Suprapubic skin (tissue), 4 donors: ENCODE data around the gene MYO1A.

Experiments used
- CTCF ChIP-seq, 2 donors: fragments of 200-600 bp in 1 of 2; fragments of 450-650 bp in 1 of 2; sonication (generic) in 1 of 2; IDR thresholded peaks; one replicate each; pipeline ENCODE4 v1.5.1; 2016 to 2019; ENCODE audit warnings: antibody characterized with exemption in 2 of 2, mild to moderate bottlenecking in 1 of 2, moderate library complexity in 1 of 2
- EP300 ChIP-seq: sonication (generic); formaldehyde crosslinking; IDR thresholded peaks from one replicate; pipeline ENCODE4 v1.6.1; 2017; ENCODE audit warnings: antibody characterized with exemption
- POLR2A ChIP-seq, 2 donors: fragments of 450-650 bp; IDR thresholded peaks; one replicate each; pipeline ENCODE4 v1.6.1; 2017; ENCODE audit warnings: antibody characterized with exemption in 2 of 2, mild to moderate bottlenecking in 2 of 2, moderate library complexity in 2 of 2
- POLR2AphosphoS5 ChIP-seq, 3 donors: sonication (generic); formaldehyde crosslinking; IDR thresholded peaks; one replicate each; pipeline ENCODE4 v1.6.1; 2017; ENCODE audit warnings: antibody characterized with exemption in 3 of 3

GRCh38 chr12:56983386-56983785 is 66.5 kb downstream of the MYO1A start:
- TF ChIP-seq CTCF (IDR thresholded peaks at IDR 0.05) (no peak), EP300 (no peak), POLR2A (IDR thresholded peaks at IDR 0.05) (no peak), POLR2AphosphoS5 (IDR thresholded peaks at IDR 0.05) (no peak)
